GM19193 (cell line): Measurements from ENCODE around the gene PDE3A.

Experiments
- POLR2A ChIP-seq: IDR thresholded peaks from 4 replicates; pipeline ENCODE4 v1.6.1; 2011; ENCODE audit not compliant: insufficient read depth, insufficient read length; ENCODE audit errors: extremely low read depth

Gene PDE3A

GRCh38 chr12:20602641-20603391 lies 234.5 kb downstream of the PDE3A start:
- TF ChIP-seq POLR2A: no peak

GRCh38 chr12:20604408-20605067 lies 236.2 kb downstream of the PDE3A start:
- TF ChIP-seq POLR2A: no peak

GRCh38 chr12:20616093-20616492 lies 247.8 kb downstream of the PDE3A start:
- TF ChIP-seq POLR2A: no peak

GRCh38 chr12:20620261-20620660 lies 251.9 kb downstream of the PDE3A start:
- no peak for TF ChIP-seq POLR2A

- TF ChIP-seq POLR2A: no peak
Observed at GRCh38 chr12:20624718-20625117, 256.4 kb downstream of the PDE3A start.

GRCh38 chr12:20625531-20625930 lies 257.2 kb downstream of the PDE3A start:
- no peak for TF ChIP-seq POLR2A

GRCh38 chr12:20627001-20627588 lies 258.8 kb downstream of the PDE3A start:
- no peak for TF ChIP-seq POLR2A

GRCh38 chr12:20628226-20628787 lies 260.0 kb downstream of the PDE3A start:
- TF ChIP-seq POLR2A: no peak

- TF ChIP-seq POLR2A: no peak
Observed at GRCh38 chr12:20628999-20629398, 260.7 kb downstream of the PDE3A start.

GRCh38 chr12:20629414-20630156 lies 261.2 kb downstream of the PDE3A start:
- TF ChIP-seq POLR2A: no peak

GRCh38 chr12:20631711-20632110 lies 263.4 kb downstream of the PDE3A start:
- no peak for TF ChIP-seq POLR2A

- TF ChIP-seq POLR2A: no peak
Observed at GRCh38 chr12:20641106-20641505, 272.8 kb downstream of the PDE3A start.

- no peak for TF ChIP-seq POLR2A
Observed at GRCh38 chr12:20643822-20644221, 275.5 kb downstream of the PDE3A start.

- no peak for TF ChIP-seq POLR2A
Observed at GRCh38 chr12:20646239-20646827, 278.0 kb downstream of the PDE3A start.
